Muscle of back (tissue), 11 donors: ENCODE results near the gene HK1. TPM values are rescaled to one million over a fixed set of nuclear protein-coding genes. Genes with fewer than 3 reads are reported as not detected.

Experiments used
- DNase-seq, 3 donors: peaks; one replicate each; pipeline versions ENCODE4 v3.0.0 to v3.0.0-alpha.2; 2013
- polyA plus RNA-seq, 10 donors: library from polyadenylated mRNA; unstranded; fragments of 120-200 nt; gene quantifications; one replicate each; pipeline ENCODE4 v1.2.1, GENCODE V29; 2013; ENCODE audit not compliant: insufficient read length in 10 of 10

HK1 gene
- polyA plus RNA-seq, 10 donors, result 26.4 to 41.2 (median 29.6) TPM

- DNase-seq, result no peak
Measured at GRCh38 chr10:69374242-69374641, 95.9 kb downstream of the HK1 start.

- no peak for DNase-seq
Measured at GRCh38 chr10:69374931-69375306, 96.6 kb downstream of the HK1 start.

GRCh38 chr10:69375307-69376151 lies 97.2 kb downstream of the HK1 start:
- DNase-seq, result peak in 1 of 3 donors; percentile 49

GRCh38 chr10:69376662-69377061 lies 98.4 kb downstream of the HK1 start:
- no peak for DNase-seq

GRCh38 chr10:69377191-69377590 lies 98.9 kb downstream of the HK1 start:
- DNase-seq, result no peak

GRCh38 chr10:69377933-69378332 lies 99.6 kb downstream of the HK1 start:
- peak in 1 of 3 donors; percentile 36 for DNase-seq

- DNase-seq, result no peak
Measured at GRCh38 chr10:69379800-69380199, 101.5 kb downstream of the HK1 start.

- peak in 1 of 3 donors; percentile 83 for DNase-seq
Measured at GRCh38 chr10:69382382-69383117, 104.3 kb downstream of the HK1 start.

- DNase-seq, result peak in 1 of 3 donors; percentile 73
Measured at GRCh38 chr10:69383558-69383957, 105.3 kb downstream of the HK1 start.

GRCh38 chr10:69384320-69384719 lies 106.0 kb downstream of the HK1 start:
- no peak for DNase-seq

GRCh38 chr10:69385454-69386350 lies 107.4 kb downstream of the HK1 start:
- no peak for DNase-seq

GRCh38 chr10:69387500-69387899 lies 109.2 kb downstream of the HK1 start:
- no peak for DNase-seq

GRCh38 chr10:69388488-69388887 lies 110.2 kb downstream of the HK1 start:
- no peak for DNase-seq

GRCh38 chr10:69389827-69390490 lies 111.7 kb downstream of the HK1 start:
- peak in 1 of 3 donors; percentile 71 for DNase-seq

GRCh38 chr10:69391158-69391557 lies 112.9 kb downstream of the HK1 start:
- no peak for DNase-seq

GRCh38 chr10:69392481-69393000 lies 114.2 kb downstream of the HK1 start:
- peak; percentile 67 to 89 (median 82) for DNase-seq

- DNase-seq, result no peak
Measured at GRCh38 chr10:69394020-69394419, 115.7 kb downstream of the HK1 start.

- peak in 1 of 3 donors; percentile 70 for DNase-seq
Measured at GRCh38 chr10:69397972-69398371, 119.7 kb downstream of the HK1 start.

- DNase-seq, result peak in 1 of 3 donors; percentile 51
Measured at GRCh38 chr10:69398466-69398865, 120.2 kb downstream of the HK1 start.

- no peak for DNase-seq
Measured at GRCh38 chr10:69400936-69401335, 122.6 kb downstream of the HK1 start.

- DNase-seq, result no peak
Measured at GRCh38 chr10:69401416-69401815, 123.1 kb downstream of the HK1 start.
